ENCODE results near the gene PTPRE.

- TF ChIP-seq SUZ12 (IDR thresholded peaks at IDR 0.05; ENCODE audit: extremely low read depth, insufficient read depth, insufficient read length): no peak
- TF ChIP-seq ZNF274 (IDR thresholded peaks at IDR 0.05; ENCODE audit: low read depth, low read length): no peak
Measured at GRCh38 chr10:127908106-127908958, 1.4 kb downstream of the PTPRE start.
